ENCODE measurements around the gene B3GNT3. TPM values are rescaled to one million over a fixed set of nuclear protein-coding genes. Genes with fewer than 3 reads are reported as not detected.

The B3GNT3 gene
- total RNA-seq, 1 experiment from 2014 or later = 1.9 TPM

- Mint-ChIP-seq H3K4me1 (peaks cover 15% of the 10 kb centered on the region), H3K4me3 (peak overlapping the region; percentile 10; the same call in 1 of the 2 replicates), H3K27me3 (ENCODE audit: low read depth) (peaks cover 67% of the 10 kb centered on the region), H3K27ac (no peak overlapping the region), H3K36me3 (no peaks in the 10 kb centered on the region), H3K9me3 (no peaks in the 10 kb centered on the region)
- ChIA-PET POLR2A (no interaction called here), CTCF (interaction anchor here (0.5 to 1.6 kb wide), 4 partner anchors 9 to 108 kb away, joined by 3 to 5 read pairs (median 4); no protein-coding TSS in a partner anchor)
- TF ChIP-seq E2F5 (CRISPR knock-in tag; IDR thresholded peaks at IDR 0.05) (no peak), ZNF425 (CRISPR knock-in tag; conservative IDR thresholded peaks at IDR 0.05) (no peak), GTF2I (CRISPR knock-in tag; conservative IDR thresholded peaks at IDR 0.05) (no peak), SOX15 (CRISPR knock-in tag; IDR thresholded peaks at IDR 0.05) (no peak), ELF4 (CRISPR knock-in tag; IDR thresholded peaks at IDR 0.05; ENCODE audit: low read depth) (no peak), NR1H2 (CRISPR knock-in tag; IDR thresholded peaks at IDR 0.05) (no peak)
- TF ChIP-seq, protein P1, sequence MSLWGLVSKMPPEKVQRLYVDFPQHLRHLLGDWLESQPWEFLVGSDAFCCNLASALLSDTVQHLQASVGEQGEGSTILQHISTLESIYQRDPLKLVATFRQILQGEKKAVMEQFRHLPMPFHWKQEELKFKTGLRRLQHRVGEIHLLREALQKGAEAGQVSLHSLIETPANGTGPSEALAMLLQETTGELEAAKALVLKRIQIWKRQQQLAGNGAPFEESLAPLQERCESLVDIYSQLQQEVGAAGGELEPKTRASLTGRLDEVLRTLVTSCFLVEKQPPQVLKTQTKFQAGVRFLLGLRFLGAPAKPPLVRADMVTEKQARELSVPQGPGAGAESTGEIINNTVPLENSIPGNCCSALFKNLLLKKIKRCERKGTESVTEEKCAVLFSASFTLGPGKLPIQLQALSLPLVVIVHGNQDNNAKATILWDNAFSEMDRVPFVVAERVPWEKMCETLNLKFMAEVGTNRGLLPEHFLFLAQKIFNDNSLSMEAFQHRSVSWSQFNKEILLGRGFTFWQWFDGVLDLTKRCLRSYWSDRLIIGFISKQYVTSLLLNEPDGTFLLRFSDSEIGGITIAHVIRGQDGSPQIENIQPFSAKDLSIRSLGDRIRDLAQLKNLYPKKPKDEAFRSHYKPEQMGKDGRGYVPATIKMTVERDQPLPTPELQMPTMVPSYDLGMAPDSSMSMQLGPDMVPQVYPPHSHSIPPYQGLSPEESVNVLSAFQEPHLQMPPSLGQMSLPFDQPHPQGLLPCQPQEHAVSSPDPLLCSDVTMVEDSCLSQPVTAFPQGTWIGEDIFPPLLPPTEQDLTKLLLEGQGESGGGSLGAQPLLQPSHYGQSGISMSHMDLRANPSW (CRISPR knock-in tag; conservative IDR thresholded peaks at IDR 0.05; ENCODE audit: low read depth) = no peak
- TF ChIP-seq, protein P2, sequence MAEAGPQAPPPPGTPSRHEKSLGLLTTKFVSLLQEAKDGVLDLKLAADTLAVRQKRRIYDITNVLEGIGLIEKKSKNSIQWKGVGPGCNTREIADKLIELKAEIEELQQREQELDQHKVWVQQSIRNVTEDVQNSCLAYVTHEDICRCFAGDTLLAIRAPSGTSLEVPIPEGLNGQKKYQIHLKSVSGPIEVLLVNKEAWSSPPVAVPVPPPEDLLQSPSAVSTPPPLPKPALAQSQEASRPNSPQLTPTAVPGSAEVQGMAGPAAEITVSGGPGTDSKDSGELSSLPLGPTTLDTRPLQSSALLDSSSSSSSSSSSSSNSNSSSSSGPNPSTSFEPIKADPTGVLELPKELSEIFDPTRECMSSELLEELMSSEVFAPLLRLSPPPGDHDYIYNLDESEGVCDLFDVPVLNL (CRISPR knock-in tag; IDR thresholded peaks at IDR 0.05; ENCODE audit: borderline replicate concordance, low read depth) = no peak
- DNase-seq (ENCODE audit: low spot score) (no peak), ATAC-seq (no peak)
These were observed 45.1 kb downstream of the B3GNT3 start for GRCh38 chr19:17840019-17840418.

DNA sequence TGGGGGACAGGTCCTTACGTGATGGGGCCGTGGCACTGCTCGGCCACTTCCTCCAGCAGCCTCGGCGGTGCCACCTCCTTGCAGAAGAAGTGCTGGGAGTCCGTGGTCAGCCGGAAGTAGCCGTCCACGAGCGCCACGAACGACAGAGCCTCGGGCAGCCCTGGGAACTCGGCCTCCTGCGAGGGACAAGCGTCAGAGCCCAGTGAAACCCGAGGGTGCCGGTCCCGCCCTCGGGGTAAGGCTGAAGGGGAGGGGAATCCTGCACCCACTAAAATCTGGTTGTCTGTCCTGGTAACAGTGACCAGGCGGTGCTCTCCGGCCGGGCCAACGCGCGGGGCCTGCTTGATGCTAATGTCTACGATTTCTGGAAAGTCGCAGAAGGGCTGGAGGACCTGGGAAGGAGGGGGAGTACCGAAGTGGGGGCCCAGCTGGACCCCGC is 46.5 kb downstream of the B3GNT3 start:
- H3K4me1 Mint-ChIP-seq = peaks cover 8% of the 10 kb centered on the region
- no peak for ATAC-seq
- no peaks in the 10 kb centered on the region for H3K36me3 Mint-ChIP-seq
- no peak overlapping the region for H3K27ac Mint-ChIP-seq
- H3K4me3 Mint-ChIP-seq = peak overlapping the region; percentile 87
- POLR2A ChIA-PET = interaction anchor here (2.0 kb wide), 2 partner anchors 11 to 18 kb away, joined by 6 to 11 read pairs; partner anchors contain the start of gene RPL18A
- no peak for DNase-seq (ENCODE audit: low spot score)
- TF ChIP-seq GTF2I (CRISPR knock-in tag; conservative IDR thresholded peaks at IDR 0.05) = no peak
- TF ChIP-seq GRHL2 (CRISPR knock-in tag; IDR thresholded peaks at IDR 0.05; ENCODE audit: insufficient replicate concordance, severe bottlenecking) = no peak
- TF ChIP-seq HMGA2 (CRISPR knock-in tag; IDR thresholded peaks at IDR 0.05) = no peak
- TF ChIP-seq, protein P3, sequence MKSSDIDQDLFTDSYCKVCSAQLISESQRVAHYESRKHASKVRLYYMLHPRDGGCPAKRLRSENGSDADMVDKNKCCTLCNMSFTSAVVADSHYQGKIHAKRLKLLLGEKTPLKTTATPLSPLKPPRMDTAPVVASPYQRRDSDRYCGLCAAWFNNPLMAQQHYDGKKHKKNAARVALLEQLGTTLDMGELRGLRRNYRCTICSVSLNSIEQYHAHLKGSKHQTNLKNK (CRISPR knock-in tag; IDR thresholded peaks at IDR 0.05) = no peak
- TF ChIP-seq NFYB (CRISPR knock-in tag; conservative IDR thresholded peaks at IDR 0.05; ENCODE audit: low read depth) = no peak
- no peak for TF ChIP-seq ATF1 (CRISPR knock-in tag; IDR thresholded peaks at IDR 0.05)
- peak; percentile 41; the same call in 1 of the 2 replicates for TF ChIP-seq SP1 (CRISPR knock-in tag; conservative IDR thresholded peaks at IDR 0.05)
- TF ChIP-seq ZNF416 (CRISPR knock-in tag; IDR thresholded peaks at IDR 0.05) = no peak
- 0 out of 2 replicates have a peak, but pooled peaks have one; percentile 29 for TF ChIP-seq FOXP4 (CRISPR knock-in tag; IDR thresholded peaks at IDR 0.05)
- TF ChIP-seq FOXK1 (CRISPR knock-in tag; IDR thresholded peaks at IDR 0.05) = 0 out of 2 replicates have a peak, but pooled peaks have one; percentile 20
- TF ChIP-seq MAX (CRISPR knock-in tag; IDR thresholded peaks at IDR 0.05) = 0 out of 2 replicates have a peak, but pooled peaks have one; percentile 37
- peak; percentile 10; the same call in 1 of the 2 replicates for TF ChIP-seq ZNF423 (CRISPR knock-in tag; IDR thresholded peaks at IDR 0.05)
- TF ChIP-seq, protein P4, sequence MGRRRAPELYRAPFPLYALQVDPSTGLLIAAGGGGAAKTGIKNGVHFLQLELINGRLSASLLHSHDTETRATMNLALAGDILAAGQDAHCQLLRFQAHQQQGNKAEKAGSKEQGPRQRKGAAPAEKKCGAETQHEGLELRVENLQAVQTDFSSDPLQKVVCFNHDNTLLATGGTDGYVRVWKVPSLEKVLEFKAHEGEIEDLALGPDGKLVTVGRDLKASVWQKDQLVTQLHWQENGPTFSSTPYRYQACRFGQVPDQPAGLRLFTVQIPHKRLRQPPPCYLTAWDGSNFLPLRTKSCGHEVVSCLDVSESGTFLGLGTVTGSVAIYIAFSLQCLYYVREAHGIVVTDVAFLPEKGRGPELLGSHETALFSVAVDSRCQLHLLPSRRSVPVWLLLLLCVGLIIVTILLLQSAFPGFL (CRISPR knock-in tag; IDR thresholded peaks at IDR 0.05; ENCODE audit: borderline replicate concordance) = no peak
- H3K27me3 Mint-ChIP-seq (ENCODE audit: low read depth) = peaks cover 67% of the 10 kb centered on the region
- CTCF ChIA-PET = interaction anchor here (0.7 to 3.2 kb wide), 11 partner anchors 11 to 235 kb away, joined by 3 to 31 read pairs (median 5); partner anchors contain the start of genes CCDC124 and RPL18A
- H3K9me3 Mint-ChIP-seq = no peaks in the 10 kb centered on the region

Measured in WTC11 (cell line).